ENCODE measurements around the gene ASTL.

Gene ASTL

GRCh38 chr2:96124406-96125265 is 13.7 kb downstream of the ASTL start:
- no peak overlapping the region for H3K4me3 ChIP-seq (replicated peaks; ENCODE audit: low read depth, low read length)
- no peak for TF ChIP-seq CTCF (IDR thresholded peaks at IDR 0.05; ENCODE audit: low read length, missing control alignments)
- DNase-seq (ENCODE audit: low read depth) = no peak

- no peak for TF ChIP-seq CTCF (IDR thresholded peaks at IDR 0.05; ENCODE audit: low read length, missing control alignments)
- no peak for DNase-seq (ENCODE audit: low read depth)
- H3K4me3 ChIP-seq (replicated peaks; ENCODE audit: low read depth, low read length) = no peak overlapping the region
Measured at GRCh38 chr2:96123936-96124335, 14.4 kb downstream of the ASTL start.

GRCh38 chr2:96123290-96123689 is 15.0 kb downstream of the ASTL start:
- no peak for DNase-seq (ENCODE audit: low read depth)
- TF ChIP-seq CTCF (IDR thresholded peaks at IDR 0.05; ENCODE audit: low read length, missing control alignments) = no peak
- H3K4me3 ChIP-seq (replicated peaks; ENCODE audit: low read depth, low read length) = no peak overlapping the region

GRCh38 chr2:96122391-96122790 is 15.9 kb downstream of the ASTL start:
- no peak for TF ChIP-seq CTCF (IDR thresholded peaks at IDR 0.05; ENCODE audit: low read length, missing control alignments)
- H3K4me3 ChIP-seq (replicated peaks; ENCODE audit: low read depth, low read length) = no peak overlapping the region
- no peak for DNase-seq (ENCODE audit: low read depth)

- no peak overlapping the region for H3K4me3 ChIP-seq (replicated peaks; ENCODE audit: low read depth, low read length)
- no peak for TF ChIP-seq CTCF (IDR thresholded peaks at IDR 0.05; ENCODE audit: low read length, missing control alignments)
- no peak for DNase-seq (ENCODE audit: low read depth)
Measured at GRCh38 chr2:96121414-96121813, 16.9 kb downstream of the ASTL start.

GRCh38 chr2:96120991-96121390 is 17.3 kb downstream of the ASTL start:
- no peak for DNase-seq (ENCODE audit: low read depth)
- no peak overlapping the region for H3K4me3 ChIP-seq (replicated peaks; ENCODE audit: low read depth, low read length)
- TF ChIP-seq CTCF (IDR thresholded peaks at IDR 0.05; ENCODE audit: low read length, missing control alignments) = no peak

Data from fibroblast of pulmonary artery (primary cell).